ENCODE results near the gene CENPL. TPM values are rescaled to one million over a fixed set of nuclear protein-coding genes. Genes with fewer than 3 reads are reported as not detected.
"Not testable (repeated sequence)": the region's sequence is repeated elsewhere in the genome, so short reads cannot be mapped to it uniquely, and the experiment has no call there.

CENPL gene
- 7.2 and 15.0 TPM in 2 replicates for total RNA-seq

DNA sequence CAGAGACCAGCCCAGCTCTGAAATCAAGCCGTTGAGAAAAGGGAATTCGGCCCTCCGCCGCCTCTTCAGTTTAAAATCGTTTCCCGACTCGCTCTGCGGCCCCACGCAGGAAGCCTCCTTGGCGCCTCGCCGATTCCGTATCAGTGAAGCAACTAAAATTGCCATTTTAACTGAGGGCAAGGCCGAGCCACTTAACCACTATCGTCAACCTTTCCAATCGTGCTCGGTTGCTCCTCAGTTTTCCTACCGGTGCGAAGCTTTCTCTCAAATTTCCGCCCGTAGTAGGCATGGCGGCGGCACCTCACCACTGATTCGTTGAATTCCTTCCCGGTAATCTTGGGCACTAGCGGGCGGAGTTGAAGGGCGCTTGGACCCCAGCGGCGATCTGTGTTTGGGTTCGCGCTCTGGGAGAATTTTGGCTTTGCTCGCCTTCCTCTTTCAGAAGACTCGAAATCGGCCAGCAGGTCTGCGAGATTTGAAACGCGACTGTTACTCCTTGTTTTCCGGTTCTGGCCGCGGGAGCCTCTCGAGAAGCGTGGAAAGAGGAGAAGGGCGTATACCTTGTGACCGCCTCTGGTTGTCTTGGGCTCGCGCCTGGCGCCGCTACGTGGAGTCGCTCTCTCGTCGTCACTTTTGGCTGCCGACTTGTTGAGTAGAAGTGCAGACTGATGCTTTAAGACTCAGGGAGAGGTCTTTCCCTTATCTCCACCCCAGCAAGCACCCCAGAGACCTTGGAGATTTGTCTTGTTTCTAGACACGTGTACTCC is at the start of gene CENPL, which contains the start of gene DARS2:
Gene CENPL (minus strand): TSS at position 569 of the 767 bp plus-strand sequence. CDS start 13,584 bp downstream, outside the sequence.
Gene DARS2 (plus strand): TSS at position 359 of the 767 bp plus-strand sequence. CDS start 557 bp downstream, outside the sequence.
- peak; percentile 97 to 99 for DNase-seq (ENCODE audit: low read depth in 2 of 2)

DNA sequence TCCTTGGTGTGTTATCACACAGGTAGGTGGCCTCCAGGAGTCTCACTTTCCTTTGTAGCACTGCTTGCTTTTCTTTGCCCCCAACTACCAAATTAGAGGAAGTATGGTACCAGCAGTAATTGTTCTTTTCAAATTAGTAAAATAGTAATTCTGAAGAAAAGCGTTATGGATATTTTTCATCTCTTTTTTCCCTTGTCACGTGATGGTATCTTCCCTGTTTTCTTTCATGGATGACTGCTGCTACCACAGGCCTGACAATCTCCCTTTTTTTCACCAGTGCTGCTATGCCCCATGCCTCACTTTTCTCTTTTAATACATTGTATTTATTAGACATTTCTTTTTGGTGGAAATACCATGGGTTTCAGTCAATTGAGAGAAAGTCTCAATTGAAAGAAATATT is 46.8 kb upstream of the CENPL start:
- no peak for DNase-seq (ENCODE audit: low read depth in 2 of 2)

GRCh38 chr1:173871091-173871490 is 46.4 kb upstream of the CENPL start:
- peak in 1 of 2 donors; percentile 50 for DNase-seq (ENCODE audit: low read depth in 2 of 2)

DNA sequence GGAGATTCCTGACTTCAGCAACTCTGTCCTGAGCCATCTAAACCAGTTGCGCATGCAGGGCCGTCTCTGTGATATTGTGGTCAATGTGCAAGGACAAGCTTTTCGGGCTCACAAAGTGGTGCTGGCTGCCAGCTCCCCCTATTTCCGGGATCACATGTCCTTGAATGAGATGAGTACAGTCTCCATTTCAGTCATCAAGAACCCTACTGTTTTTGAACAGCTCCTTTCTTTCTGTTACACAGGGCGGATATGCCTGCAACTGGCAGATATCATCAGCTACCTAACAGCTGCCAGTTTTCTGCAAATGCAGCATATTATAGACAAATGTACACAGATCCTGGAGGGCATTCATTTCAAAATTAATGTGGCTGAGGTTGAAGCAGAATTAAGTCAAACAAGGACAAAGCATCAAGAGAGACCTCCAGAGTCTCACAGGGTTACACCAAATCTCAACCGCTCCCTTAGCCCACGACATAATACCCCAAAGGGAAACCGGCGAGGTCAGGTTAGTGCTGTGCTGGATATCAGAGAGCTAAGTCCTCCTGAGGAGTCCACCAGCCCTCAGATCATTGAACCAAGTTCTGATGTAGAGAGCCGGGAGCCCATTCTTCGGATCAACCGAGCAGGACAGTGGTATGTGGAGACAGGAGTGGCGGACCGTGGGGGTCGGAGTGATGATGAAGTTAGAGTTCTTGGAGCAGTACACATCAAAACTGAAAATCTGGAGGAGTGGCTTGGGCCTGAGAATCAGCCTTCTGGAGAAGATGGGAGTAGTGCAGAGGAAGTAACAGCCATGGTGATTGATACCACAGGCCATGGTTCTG is 45.8 kb upstream of the CENPL start:
- DNase-seq (ENCODE audit: low read depth in 2 of 2): peak; percentile 87 to 93

- peak; percentile 78 to 82 for DNase-seq (ENCODE audit: low read depth in 2 of 2)
Observed at GRCh38 chr1:173869021-173869359, 44.3 kb upstream of the CENPL start.

GRCh38 chr1:173868266-173869020 is 43.8 kb upstream of the CENPL start, which contains the start of gene ZBTB37:
ZBTB37 (plus strand) TSS chr1:173868380; CDS start chr1:173870226, 1,846 bp downstream.
- peak; percentile 41 to 75 for DNase-seq (ENCODE audit: low read depth in 2 of 2)

DNA sequence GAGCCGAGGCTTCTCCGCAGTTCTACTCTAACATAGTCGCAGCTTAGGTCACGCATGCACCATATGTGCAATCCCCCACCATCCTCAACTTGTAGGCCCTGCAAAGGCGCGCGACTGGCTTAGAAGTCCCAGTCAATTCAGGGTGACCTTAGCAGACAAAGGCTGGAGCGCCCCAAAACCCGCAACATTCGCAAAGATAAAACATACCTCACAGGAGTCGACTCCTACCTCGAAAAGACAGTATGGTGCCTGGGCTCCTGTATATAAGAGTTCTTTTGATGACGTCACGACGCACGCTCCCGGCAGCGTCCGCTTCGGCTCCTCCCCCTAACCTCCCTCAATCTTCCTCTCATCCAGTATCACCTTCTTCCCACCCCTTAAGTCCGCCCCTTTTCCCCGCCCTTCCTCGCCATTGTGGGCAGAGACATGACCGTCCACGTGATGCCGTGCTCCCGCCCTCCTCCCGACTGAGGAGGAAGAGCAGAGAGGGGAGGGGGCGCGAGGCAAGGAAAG is 43.1 kb upstream of the CENPL start, which contains the start of gene GAS5:
Gene GAS5 (minus strand): TSS at position 237 of the 513 bp plus-strand sequence.
- DNase-seq (ENCODE audit: low read depth in 2 of 2): peak; percentile 99 to 100

GRCh38 chr1:173867141-173867752 is 42.6 kb upstream of the CENPL start:
- peak; percentile 28 to 65 for DNase-seq (ENCODE audit: low read depth in 2 of 2)

- DNase-seq (ENCODE audit: low read depth in 2 of 2): no peak
Observed at GRCh38 chr1:173866413-173867115, 41.9 kb upstream of the CENPL start.

GRCh38 chr1:173865468-173866164 is 40.9 kb upstream of the CENPL start:
- DNase-seq (ENCODE audit: low read depth in 2 of 2): peak in 1 of 2 donors; percentile 8

DNA sequence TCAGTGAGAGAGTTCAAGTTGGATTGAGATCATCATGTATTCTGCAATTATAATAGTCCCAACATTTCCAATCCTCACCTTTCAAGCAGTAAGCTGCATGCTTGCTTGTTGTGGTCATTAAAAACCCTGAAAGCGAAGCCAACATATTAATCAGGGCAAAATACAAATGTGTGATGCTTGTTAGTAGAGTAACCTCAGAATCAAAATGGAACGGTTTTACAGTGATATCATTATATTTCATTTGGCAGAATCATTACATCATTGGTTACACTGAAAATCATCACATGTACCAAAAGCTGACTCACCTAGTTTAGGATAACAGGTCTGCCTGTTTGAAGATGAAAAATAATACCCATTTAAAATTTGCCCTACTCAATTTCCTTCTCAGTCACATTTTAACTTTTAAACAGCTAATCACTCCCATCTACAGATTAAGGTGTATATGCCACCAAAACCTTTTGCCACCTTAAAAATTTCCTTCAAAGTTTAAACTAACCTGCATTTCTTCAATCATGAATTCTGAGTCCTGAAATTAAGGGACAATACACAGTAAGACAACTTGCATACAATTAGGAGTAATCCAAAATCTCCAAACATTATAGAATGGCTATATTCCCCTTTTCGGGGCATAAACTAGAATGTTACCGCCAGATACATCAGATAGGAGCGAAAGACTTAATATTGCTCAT is 39.6 kb upstream of the CENPL start:
- DNase-seq (ENCODE audit: low read depth in 2 of 2): no peak

- DNase-seq (ENCODE audit: low read depth in 2 of 2): no peak
Observed at GRCh38 chr1:173863224-173864161, 38.8 kb upstream of the CENPL start.

DNA sequence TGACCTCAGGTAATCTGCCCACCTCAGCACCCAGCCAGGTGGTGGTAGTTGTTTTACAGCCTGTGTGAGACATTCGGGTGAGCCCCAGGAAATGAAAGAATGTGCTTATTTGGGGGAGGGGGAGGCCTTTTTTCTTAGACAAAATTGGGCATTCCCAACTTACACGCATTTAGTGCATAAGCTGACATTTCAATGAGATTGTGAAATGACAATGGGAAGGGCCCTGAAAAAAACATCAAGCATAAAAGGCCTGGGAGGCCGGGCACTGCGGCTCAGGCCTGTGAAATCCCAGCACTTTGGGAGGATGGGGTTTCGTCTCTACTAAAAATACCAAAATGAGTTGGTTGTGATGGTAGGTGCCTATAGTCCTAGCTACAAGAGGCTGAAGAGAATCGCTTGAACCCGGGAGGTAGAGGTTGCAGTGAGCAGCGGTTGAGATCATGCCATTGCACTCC is 38.1 kb upstream of the CENPL start:
- DNase-seq (ENCODE audit: low read depth in 2 of 2): no peak

DNA sequence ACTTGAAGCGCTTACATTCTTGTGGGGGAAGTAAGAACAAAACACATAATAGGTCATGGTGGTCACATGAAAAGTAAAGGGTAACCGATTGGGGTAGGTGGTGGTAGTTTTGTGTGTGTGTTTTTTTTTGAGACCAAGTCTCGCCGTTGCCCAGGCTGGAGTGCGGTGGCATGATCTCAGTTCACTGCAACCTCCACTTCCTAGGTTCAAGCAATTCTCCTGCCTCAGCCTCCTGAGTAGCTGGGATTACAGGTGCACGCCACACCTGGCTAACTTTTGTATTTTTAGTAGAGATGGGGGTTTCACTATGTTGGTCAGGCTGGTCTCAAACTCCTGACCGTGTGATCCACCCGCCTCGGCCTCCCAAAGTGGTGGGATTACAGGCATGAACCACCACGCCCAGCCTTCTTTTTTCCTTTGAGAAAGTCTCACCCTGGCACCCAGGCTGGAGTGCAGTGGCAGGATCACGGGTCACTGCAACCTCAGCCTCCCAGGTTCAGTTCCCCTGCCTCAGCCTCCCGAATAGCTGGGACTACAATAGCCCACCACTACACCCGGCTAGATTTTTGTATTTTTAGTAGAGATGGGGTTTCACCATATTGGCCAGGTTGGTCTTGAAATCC is 37.6 kb upstream of the CENPL start:
- DNase-seq (ENCODE audit: low read depth in 2 of 2): not testable (repeated sequence)

DNA sequence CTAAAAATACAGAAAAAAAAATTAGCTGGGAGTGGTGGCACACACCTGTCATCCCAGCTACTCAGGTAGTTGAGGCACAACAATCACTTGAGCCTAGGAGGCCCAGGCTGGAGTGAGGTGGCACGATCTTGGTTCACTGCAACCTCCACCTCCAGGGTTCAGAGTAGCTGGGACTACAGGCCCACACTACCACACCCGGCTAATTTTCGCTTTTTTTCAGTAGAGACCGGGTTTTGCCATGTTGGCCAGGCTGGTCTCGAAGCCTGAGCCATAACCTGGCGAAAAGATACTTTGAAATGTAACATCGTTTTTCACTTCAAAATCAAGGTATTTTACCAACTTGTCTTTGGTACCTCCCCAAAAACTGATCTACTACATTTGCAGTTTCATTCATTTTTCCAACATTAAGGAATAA is 37.1 kb upstream of the CENPL start:
- no peak for DNase-seq (ENCODE audit: low read depth in 2 of 2)

GRCh38 chr1:173860065-173860464 is 35.4 kb upstream of the CENPL start:
- DNase-seq (ENCODE audit: low read depth in 2 of 2): no peak

DNA sequence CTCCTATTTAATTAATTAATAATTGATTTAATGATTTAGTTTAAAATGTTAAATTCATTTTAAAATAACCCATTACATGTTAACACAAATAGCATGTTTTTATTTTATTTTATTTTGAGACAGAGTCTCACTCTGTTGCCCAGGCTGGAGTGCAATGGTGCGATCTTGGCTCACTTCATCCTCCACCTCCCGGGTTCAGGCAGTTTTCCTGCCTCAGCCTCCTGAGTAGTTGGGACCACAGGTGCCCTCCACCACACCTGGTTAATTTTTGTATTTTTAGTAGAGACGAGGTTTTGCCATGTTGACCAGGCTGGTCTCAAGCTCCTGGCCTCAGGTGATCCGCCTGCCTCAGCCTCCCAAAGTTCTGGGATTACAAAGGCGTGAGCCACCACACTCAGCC is 34.9 kb upstream of the CENPL start:
- DNase-seq (ENCODE audit: low read depth in 2 of 2): not testable (repeated sequence)

Measured in dermis microvascular lymphatic vessel endothelial cell (primary cell).